Activated T-cell treated with anti-CD3 and anti-CD28 coated beads, Interleukin-2, amount 50 U/mL, for 24 hours (primary cell): Measurements from ENCODE around the gene MLLT1.
"Not testable (repeated sequence)": the region's sequence is repeated elsewhere in the genome, so short reads cannot be mapped to it uniquely, and the experiment has no call there.

Source experiments
- DNase-seq: peaks from one replicate; pipeline ENCODE4 v3.0.0-alpha.2; 2020
- H3K27ac Mint-ChIP-seq: 2 replicates; pipeline ENCODE4 v1.8.0; 2020; ENCODE audit warnings: mild to moderate bottlenecking, mixed read lengths
- H3K27me3 Mint-ChIP-seq: 2 replicates; pipeline ENCODE4 v1.8.0; 2020; ENCODE audit warnings: mixed read lengths
- H3K36me3 Mint-ChIP-seq: 2 replicates; pipeline ENCODE4 v1.8.0; 2020; ENCODE audit warnings: low read depth, mixed read lengths
- H3K4me1 Mint-ChIP-seq: 2 replicates; pipeline ENCODE4 v1.8.0; 2020; ENCODE audit warnings: low read depth, mixed read lengths
- H3K4me3 Mint-ChIP-seq: 2 replicates; pipeline ENCODE4 v1.8.0; 2020; ENCODE audit warnings: mild to moderate bottlenecking, moderate library complexity, mixed read lengths
- H3K9me3 Mint-ChIP-seq: 2 replicates; pipeline ENCODE4 v1.8.0; 2020; ENCODE audit warnings: mixed read lengths

MLLT1 gene

DNA sequence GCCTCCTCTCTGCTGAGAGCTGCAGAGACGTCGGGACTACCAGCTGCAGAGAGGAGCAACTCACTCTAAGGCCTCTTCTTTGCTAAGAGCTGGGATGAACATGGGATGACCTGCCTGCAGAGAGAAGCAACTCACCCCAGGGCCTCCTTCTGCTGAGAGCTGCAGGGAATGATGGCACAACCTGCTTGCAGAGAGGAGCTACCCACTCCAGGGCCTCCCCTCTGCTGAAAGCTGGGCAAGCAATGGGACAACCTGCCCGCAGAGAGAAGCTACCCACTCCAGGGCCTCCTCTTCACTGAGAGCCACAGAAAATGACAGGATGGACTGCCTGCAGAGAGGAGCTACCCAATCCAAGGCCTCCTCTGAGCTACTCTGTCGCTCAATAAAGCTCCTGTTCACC lies 6.9 kb upstream of the MLLT1 start:
- H3K27ac Mint-ChIP-seq: no peak overlapping the region
- H3K9me3 Mint-ChIP-seq: peaks cover 36% of the 10 kb centered on the region
- H3K4me3 Mint-ChIP-seq: no peak overlapping the region
- H3K4me1 Mint-ChIP-seq: no peaks in the 10 kb centered on the region
- peaks cover 18% of the 10 kb centered on the region for H3K36me3 Mint-ChIP-seq
- DNase-seq: no peak
- H3K27me3 Mint-ChIP-seq: peaks cover 2% of the 10 kb centered on the region

DNA sequence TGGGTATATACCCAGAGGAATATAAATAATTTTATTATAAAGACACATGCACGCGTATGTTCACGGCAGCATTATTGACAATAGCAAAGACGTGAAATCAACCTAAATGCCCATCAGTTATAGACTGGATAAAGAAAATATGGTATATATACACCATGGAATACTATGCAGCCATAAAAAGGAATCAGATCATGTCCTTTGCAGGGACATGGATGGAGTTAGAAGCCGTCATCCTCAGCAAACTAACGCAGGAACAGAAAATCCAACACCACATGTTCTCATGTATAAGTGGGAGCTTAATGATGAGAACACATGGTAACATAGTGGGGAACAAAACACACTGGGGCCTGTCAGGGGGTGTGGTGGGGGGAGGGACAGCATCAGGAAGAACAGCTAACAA lies 2.6 kb upstream of the MLLT1 start:
- H3K4me3 Mint-ChIP-seq, DNase-seq, H3K27ac Mint-ChIP-seq, H3K27me3 Mint-ChIP-seq, H3K9me3 Mint-ChIP-seq: not testable (repeated sequence)
- H3K4me1 Mint-ChIP-seq: peaks cover 19% of the 10 kb centered on the region
- H3K36me3 Mint-ChIP-seq: peaks cover 17% of the 10 kb centered on the region

DNA sequence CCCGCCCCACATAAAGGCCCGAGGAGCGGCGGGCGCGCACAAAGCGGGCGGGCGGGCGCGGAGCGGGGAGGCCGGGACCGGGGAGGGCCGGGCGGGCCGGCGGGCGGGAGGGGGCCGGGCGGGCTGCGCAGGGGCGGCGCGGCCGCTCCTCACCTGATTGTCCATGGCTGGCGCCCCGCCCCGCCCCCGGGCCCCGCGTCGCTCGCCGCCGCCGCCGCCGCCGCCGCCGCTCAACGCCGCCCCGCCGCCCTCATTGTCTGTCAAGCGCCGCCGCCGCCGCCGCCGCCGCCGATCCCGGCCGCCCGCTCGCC lies 200 bp downstream of the MLLT1 start:
- Mint-ChIP-seq H3K27me3 (peaks cover 2% of the 10 kb centered on the region), H3K4me1 (peaks cover 46% of the 10 kb centered on the region), H3K27ac (no peak overlapping the region), H3K9me3 (no peaks in the 10 kb centered on the region), H3K36me3 (peaks cover 38% of the 10 kb centered on the region), H3K4me3 (peak overlapping the region; percentile 36)
- no peak for DNase-seq

DNA sequence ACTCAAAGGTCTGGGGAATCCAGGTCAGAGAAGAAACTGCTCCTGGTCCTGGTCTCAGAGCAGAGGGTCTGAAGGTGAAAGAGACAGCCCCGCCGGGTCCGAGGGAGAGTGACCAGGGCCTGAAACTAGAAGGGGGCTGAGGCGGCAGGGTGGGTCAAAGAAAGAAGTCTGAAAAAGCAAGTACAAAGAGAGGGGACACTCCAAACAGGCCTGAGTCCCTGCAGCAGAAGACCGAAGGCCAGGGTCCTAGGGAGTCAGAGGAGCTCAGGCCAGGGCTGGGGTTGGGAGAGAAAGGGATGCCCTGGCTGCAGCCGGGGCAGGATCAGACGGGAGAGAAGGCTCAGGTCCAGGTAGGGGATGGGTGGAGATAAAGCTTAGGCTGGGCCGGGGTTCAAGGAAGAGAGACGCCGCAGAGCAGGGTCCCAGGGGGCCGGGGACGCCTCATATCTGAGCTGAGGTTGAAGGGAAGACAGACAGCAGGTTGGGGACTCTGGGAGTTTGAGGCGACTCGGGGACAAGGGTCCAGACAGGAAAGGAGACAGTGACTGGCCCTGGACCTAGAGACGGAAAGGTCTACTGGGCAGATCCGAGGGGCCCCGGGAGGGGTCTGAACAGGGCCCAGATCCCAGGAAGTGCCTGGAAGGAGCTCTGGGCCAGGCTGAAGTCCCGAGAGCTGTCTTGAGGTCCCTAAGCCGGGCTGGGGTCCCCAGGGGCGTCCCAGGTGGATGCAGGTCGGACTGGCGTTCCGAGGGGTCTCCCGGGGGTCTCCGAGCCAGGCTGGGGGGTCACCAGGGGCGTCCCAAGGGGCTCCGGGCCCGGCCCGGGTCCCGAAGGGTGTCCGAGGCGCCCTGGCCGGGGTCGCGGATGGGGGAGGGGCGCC lies 795 bp downstream of the MLLT1 start:
- peaks cover 50% of the 10 kb centered on the region for H3K4me1 Mint-ChIP-seq
- H3K27ac Mint-ChIP-seq: peak overlapping the region; percentile 95
- no peaks in the 10 kb centered on the region for H3K9me3 Mint-ChIP-seq
- DNase-seq: peak; percentile 43
- peaks cover 42% of the 10 kb centered on the region for H3K36me3 Mint-ChIP-seq
- H3K4me3 Mint-ChIP-seq: peak overlapping the region; percentile 97
- peaks cover 2% of the 10 kb centered on the region for H3K27me3 Mint-ChIP-seq

DNA sequence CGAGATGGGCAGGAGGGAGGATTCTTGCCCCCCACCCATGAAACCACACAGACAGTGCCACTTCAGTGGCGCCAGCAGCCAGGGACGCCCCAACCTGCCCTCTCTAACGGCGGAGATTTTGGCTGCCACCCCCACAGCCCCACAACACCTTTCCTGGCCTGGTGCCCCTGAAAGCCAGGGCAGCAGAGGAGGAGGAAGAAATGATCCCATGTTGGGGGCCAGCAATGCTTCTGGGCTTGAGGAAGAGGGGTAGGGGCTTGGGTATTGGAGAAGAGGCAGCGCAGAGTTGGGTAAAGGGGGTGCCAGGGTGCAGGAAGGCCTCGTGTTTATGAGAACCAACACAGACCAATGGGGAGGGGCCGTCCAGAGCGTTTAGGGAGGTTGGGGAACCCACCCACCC lies 1.7 kb downstream of the MLLT1 start:
- H3K4me1 Mint-ChIP-seq: peaks cover 57% of the 10 kb centered on the region
- H3K27ac Mint-ChIP-seq: peak overlapping the region; percentile 95

DNA sequence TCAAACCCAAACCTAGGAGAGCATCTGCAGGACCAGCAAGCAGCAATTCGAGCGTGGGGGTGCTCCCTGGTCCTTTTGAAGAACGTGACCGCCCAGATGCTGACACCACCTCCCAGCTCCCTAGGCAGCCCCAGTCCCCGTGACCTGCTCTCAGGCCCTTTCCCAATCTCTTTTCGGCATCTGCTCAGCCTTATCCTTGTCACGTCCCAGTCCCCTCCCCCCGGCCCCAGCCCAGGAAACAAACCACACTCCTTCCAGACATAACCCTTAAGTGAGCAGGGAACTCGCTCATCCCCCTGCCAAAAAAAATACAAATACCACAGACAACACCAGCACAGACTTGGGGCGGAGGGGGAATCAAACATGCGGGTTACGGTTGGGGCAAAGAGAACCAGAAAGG lies 3.3 kb downstream of the MLLT1 start:
- Mint-ChIP-seq H3K4me3 (peak overlapping the region; percentile 97), H3K9me3 (no peaks in the 10 kb centered on the region), H3K4me1 (peaks cover 70% of the 10 kb centered on the region), H3K27ac (peak overlapping the region; percentile 95), H3K36me3 (peaks cover 60% of the 10 kb centered on the region), H3K27me3 (no peaks in the 10 kb centered on the region)
- DNase-seq: no peak

More for the DNA sequence above, 1.7 kb downstream of the MLLT1 start:
- Mint-ChIP-seq H3K4me3 (peak overlapping the region; percentile 97), H3K27me3 (peaks cover 2% of the 10 kb centered on the region), H3K36me3 (peaks cover 51% of the 10 kb centered on the region), H3K9me3 (no peaks in the 10 kb centered on the region)
- DNase-seq: no peak

DNA sequence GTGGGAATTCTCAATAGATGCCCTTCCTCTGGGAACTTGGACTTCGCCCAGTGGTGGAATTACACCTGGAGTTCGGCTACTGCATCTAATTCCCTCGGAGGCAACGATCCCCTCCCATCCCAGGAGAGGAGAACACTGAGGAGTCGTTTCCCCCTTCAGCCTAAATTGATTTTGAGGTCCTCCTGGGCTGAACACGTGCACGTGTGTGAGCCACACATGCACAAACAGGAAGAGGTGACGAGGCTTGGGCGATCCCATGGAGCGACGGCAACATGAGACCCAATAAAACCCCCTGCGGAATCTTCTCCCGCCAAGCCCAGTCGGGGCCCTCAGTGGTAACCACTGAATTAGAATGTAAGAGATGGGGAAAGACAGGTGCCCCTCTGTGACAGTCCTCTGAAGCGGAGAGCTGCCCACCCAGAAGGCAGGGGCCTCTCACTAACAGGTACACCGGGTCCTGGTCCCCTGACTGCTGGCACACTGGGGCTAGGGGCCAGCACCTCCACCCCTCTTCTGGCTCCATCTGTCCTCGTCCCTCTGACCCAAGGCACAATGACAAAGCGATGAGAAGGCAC lies 4.5 kb downstream of the MLLT1 start:
- Mint-ChIP-seq H3K36me3 (peaks cover 71% of the 10 kb centered on the region), H3K4me3 (no peak overlapping the region), H3K27me3 (no peaks in the 10 kb centered on the region), H3K4me1 (peaks cover 74% of the 10 kb centered on the region), H3K9me3 (no peaks in the 10 kb centered on the region), H3K27ac (peak overlapping the region; percentile 95)
- DNase-seq: no peak

DNA sequence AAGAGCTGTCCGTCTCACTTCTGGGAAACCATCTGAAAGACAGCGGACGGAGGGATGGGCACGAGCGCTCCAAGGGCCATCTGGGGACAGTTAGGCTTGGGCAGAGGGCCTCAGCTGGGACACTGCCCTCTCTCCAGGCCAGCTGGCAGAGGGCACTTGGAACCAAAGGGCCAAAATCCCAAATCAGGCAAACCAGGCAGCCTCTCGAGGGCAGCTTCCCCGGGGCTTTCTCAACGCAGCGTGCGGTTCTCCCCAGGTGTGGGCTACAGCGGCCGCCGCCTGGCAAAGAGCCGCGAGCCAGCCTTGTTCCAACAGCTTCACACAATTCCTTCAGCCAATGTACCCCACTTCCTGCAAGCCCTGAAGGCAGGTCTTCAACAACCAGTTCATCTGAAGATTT lies 5.0 kb downstream of the MLLT1 start:
- H3K4me1 Mint-ChIP-seq: peaks cover 74% of the 10 kb centered on the region
- no peak for DNase-seq
- H3K9me3 Mint-ChIP-seq: no peaks in the 10 kb centered on the region
- no peak overlapping the region for H3K4me3 Mint-ChIP-seq
- H3K27me3 Mint-ChIP-seq: no peaks in the 10 kb centered on the region
- peaks cover 76% of the 10 kb centered on the region for H3K36me3 Mint-ChIP-seq
- H3K27ac Mint-ChIP-seq: peak overlapping the region; percentile 95

DNA sequence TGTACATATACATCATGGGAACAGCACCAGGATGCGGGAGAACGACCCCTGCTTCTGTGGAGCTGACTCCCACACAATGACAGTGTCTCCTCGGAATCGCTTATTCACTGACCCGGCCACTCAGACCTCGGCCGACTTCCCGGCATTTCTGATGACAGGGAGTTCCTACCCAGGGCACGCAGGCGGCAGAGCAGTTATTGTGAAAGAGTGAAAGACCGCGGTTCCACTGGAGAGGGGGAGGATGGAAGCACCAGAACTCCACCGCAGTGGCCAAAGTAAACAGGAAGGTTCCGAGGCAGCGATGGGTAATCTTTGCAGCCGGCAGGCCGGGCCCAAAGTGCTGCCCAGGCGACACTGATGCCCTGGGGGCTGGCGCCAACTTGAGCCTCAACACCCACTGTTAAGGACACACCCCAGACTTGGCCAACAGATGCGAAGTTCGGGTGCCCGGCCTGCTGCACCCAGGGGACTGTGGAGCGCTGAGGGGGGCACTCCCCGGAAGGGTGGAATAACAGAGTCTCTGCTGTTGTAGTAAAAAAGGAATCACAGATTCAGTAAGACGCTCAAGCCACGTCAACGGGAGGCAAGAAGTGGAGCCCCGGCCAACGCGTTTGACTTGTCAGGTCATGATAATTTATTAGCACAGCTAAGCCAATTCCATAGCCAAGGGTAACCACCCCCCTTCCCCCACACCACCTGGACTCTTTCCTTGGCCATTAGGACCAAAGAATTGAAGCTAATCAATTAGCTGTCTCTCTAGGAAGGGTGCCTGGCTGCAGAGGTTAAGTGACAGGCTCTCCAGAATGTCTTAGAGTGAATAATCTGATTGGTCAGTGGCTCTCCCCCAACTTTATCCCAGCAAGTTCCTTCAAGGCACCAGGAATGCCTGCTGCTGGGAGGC lies 5.8 kb downstream of the MLLT1 start:
- Mint-ChIP-seq H3K4me3 (no peak overlapping the region), H3K27me3 (no peaks in the 10 kb centered on the region), H3K9me3 (no peaks in the 10 kb centered on the region), H3K4me1 (peaks cover 72% of the 10 kb centered on the region), H3K27ac (peak overlapping the region; percentile 18), H3K36me3 (peaks cover 82% of the 10 kb centered on the region)
- no peak for DNase-seq

DNA sequence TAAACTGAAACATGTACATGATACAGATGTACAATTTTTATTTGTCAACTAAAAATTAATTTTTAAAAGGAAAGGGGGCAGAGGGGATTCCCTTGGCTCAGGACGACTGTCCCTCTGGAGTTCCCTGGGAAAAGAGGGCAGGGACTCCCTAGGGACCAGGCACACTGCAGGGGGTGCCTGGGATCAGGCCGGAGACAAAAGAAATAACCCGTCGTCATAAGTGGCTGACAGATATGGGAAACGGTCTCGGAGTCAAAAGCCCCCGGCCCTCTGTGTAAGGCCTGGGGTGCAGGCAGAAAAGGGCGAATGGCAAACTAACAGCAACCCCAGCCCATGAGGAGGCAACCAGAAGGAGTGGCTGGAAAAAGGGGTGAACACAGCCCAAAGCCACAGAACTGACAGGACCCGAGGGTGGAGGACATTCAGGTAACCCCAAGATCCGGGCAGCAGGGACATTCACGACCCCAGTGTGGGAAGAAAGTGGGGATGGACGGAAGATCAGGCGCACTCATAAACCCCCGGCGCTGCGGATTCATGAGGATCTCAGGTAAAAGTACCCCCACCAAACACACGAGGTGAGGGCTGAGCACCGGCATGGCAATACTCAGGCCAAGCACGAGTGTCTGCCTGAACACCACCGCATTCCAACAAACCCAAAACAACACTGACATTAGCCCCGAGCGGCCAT lies 6.7 kb downstream of the MLLT1 start:
- Mint-ChIP-seq H3K4me1 (peaks cover 65% of the 10 kb centered on the region), H3K27me3 (no peaks in the 10 kb centered on the region), H3K27ac (peak overlapping the region; percentile 26), H3K36me3 (peaks cover 84% of the 10 kb centered on the region), H3K4me3 (no peak overlapping the region), H3K9me3 (no peaks in the 10 kb centered on the region)
- no peak for DNase-seq

DNA sequence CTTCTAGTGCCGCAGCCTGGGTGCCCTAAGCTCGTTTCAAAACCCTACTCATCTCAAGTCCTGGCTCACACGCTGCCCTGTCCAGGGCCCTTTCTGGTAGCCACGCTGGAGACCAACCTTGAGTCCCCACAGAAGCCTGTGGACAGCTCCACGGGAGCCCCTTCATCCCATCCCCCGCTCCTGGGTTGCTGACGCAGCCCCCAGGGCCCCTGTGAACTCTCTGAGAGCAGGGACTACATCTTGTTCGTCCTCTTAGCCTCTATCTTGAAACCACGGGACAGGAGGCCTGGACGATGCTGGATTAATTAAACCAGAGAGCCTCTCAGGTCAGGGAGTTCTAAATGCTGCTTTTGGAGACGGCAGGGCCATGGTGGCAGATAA lies 7.4 kb downstream of the MLLT1 start:
- Mint-ChIP-seq H3K36me3 (peaks cover 84% of the 10 kb centered on the region), H3K9me3 (no peaks in the 10 kb centered on the region), H3K27ac (peak overlapping the region; percentile 42), H3K4me3 (no peak overlapping the region), H3K27me3 (no peaks in the 10 kb centered on the region), H3K4me1 (peaks cover 61% of the 10 kb centered on the region)
- no peak for DNase-seq

DNA sequence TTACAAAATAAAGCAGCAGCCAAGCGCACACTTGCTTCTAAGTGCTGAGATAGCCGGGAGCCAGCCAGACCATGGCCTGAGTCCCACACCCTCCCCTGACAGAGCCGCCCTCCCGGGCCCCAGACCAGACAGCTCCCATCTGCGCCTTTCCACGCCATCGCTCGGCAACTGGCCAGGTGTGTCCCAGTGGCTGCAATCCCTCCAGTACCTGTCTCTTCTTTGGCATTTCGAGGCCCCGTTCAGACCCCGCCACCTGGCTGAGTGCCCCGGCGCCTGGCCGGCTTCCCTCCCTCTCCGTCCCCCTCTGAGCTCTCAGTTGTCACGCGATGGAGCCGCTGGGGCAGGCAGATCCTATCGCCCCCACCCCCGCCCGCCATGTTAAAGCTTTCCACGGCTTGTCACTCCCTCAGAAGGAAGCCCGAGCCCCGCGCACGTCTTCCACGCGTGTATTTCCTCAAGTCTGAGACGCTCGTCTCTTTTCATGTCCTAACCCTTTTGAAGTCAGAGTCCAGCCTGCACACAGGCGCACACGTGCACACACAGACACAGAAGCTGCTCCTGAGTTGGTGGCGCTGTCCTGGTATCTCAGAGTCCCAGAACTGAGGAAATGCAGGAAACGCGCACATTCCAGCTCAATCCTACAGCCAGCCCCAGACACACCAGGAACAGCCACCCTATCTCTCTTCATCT lies 7.9 kb downstream of the MLLT1 start:
- no peaks in the 10 kb centered on the region for H3K9me3 Mint-ChIP-seq
- H3K36me3 Mint-ChIP-seq: peaks cover 82% of the 10 kb centered on the region
- no peaks in the 10 kb centered on the region for H3K27me3 Mint-ChIP-seq
- H3K4me3 Mint-ChIP-seq: no peak overlapping the region
- H3K4me1 Mint-ChIP-seq: peaks cover 56% of the 10 kb centered on the region
- peak overlapping the region; percentile 78 for H3K27ac Mint-ChIP-seq
- DNase-seq: no peak

DNA sequence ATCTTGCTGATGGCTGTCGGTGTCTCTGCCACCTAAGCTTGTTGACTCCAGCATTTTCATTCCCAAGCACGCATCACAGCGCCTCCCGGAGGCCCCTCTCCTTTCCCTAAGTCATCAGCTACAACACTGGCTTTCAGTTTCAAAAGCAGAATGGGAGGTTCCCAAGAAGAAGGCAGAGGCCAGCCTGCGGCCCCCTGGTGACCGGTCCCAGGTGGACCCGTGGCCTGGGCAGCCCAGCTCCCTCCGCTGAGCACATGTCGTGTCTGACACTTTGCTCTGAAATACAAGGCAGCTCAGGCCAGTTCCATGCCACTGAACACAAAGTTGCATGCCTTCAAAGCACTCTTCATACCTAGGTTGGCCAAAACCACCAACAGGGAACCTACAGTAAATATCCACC lies 8.5 kb downstream of the MLLT1 start:
- H3K27me3 Mint-ChIP-seq: no peaks in the 10 kb centered on the region
- H3K9me3 Mint-ChIP-seq: no peaks in the 10 kb centered on the region
- peaks cover 81% of the 10 kb centered on the region for H3K36me3 Mint-ChIP-seq
- H3K4me3 Mint-ChIP-seq: no peak overlapping the region
- H3K4me1 Mint-ChIP-seq: peaks cover 52% of the 10 kb centered on the region
- peak overlapping the region; percentile 78 for H3K27ac Mint-ChIP-seq
- DNase-seq: no peak

DNA sequence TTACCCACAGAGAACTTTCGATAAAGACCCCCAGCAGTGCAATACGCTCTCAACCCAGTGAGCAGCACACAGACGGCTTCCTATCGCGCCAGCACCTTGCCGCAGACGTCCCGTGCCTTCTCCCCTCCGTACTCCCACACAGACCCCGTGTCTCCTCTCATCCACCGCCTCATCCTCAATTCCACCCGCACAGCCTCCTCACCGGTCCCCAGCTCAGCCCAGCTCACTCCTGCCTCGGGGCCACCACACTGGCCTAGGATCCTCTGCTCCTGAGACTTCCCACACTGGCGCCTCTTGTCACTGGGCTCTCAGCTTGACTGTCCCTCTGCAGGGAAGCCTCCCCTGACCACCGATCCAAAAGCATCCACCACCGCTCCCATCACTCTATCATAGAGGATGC lies 9.0 kb downstream of the MLLT1 start:
- H3K4me3 Mint-ChIP-seq: no peak overlapping the region
- H3K9me3 Mint-ChIP-seq: no peaks in the 10 kb centered on the region
- peak overlapping the region; percentile 78 for H3K27ac Mint-ChIP-seq
- H3K27me3 Mint-ChIP-seq: no peaks in the 10 kb centered on the region
- H3K36me3 Mint-ChIP-seq: peaks cover 81% of the 10 kb centered on the region
- no peak for DNase-seq
- H3K4me1 Mint-ChIP-seq: peaks cover 48% of the 10 kb centered on the region
